Activated T-cell treated with anti-CD3 and anti-CD28 coated beads, Interleukin-2, amount 50 U/mL, for 48 hours (primary cell): ENCODE measurements around the gene FBXL15.
A peak's percentile ranks its signal among the peaks of the same experiment; 100 is the strongest.

Source experiments
- DNase-seq, 2 experiments: peaks; one replicate each; pipeline ENCODE4 v3.0.0-alpha.2; 2020

FBXL15 gene

GRCh38 chr10:102457591-102458150 is 37.0 kb downstream of the FBXL15 start:
- DNase-seq = no peak

GRCh38 chr10:102458656-102459055 is 38.0 kb downstream of the FBXL15 start:
- no peak for DNase-seq

- no peak for DNase-seq
Observed at GRCh38 chr10:102460836-102461186, 40.2 kb downstream of the FBXL15 start.

GRCh38 chr10:102461187-102462054 is 40.8 kb downstream of the FBXL15 start:
- peak; percentile 93 to 95 for DNase-seq

- DNase-seq = no peak
Observed at GRCh38 chr10:102462512-102463054, 41.9 kb downstream of the FBXL15 start.

- DNase-seq = no peak
Observed at GRCh38 chr10:102463983-102464382, 43.3 kb downstream of the FBXL15 start.

GRCh38 chr10:102465466-102465865 is 44.8 kb downstream of the FBXL15 start:
- DNase-seq = no peak

- no peak for DNase-seq
Observed at GRCh38 chr10:102467318-102467717, 46.7 kb downstream of the FBXL15 start.

- no peak for DNase-seq
Observed at GRCh38 chr10:102467971-102468438, 47.4 kb downstream of the FBXL15 start.

GRCh38 chr10:102468683-102469082 is 48.0 kb downstream of the FBXL15 start:
- DNase-seq = no peak

GRCh38 chr10:102470579-102471546 is 50.2 kb downstream of the FBXL15 start:
- no peak for DNase-seq
